ENCODE data around the gene NEK6.

NEK6 gene

GRCh38 chr9:124321416-124321815 lies 63.7 kb downstream of the NEK6 start:
- no peak for DNase-seq (ENCODE audit: low spot score)

- no peak for DNase-seq (ENCODE audit: low spot score)
Observed at GRCh38 chr9:124321935-124322334, 64.2 kb downstream of the NEK6 start.

- DNase-seq (ENCODE audit: low spot score): no peak
Observed at GRCh38 chr9:124322618-124323432, 65.1 kb downstream of the NEK6 start.

- DNase-seq (ENCODE audit: low spot score): no peak
Observed at GRCh38 chr9:124323904-124324303, 66.2 kb downstream of the NEK6 start.

- no peak for DNase-seq (ENCODE audit: low spot score)
Observed at GRCh38 chr9:124325816-124326215, 68.1 kb downstream of the NEK6 start.

GRCh38 chr9:124326378-124326777 lies 68.6 kb downstream of the NEK6 start:
- no peak for DNase-seq (ENCODE audit: low spot score)

GRCh38 chr9:124327491-124327890 lies 69.7 kb downstream of the NEK6 start:
- DNase-seq (ENCODE audit: low spot score): no peak

GRCh38 chr9:124328285-124328684 lies 70.5 kb downstream of the NEK6 start:
- DNase-seq (ENCODE audit: low spot score): no peak

- DNase-seq (ENCODE audit: low spot score): no peak
Observed at GRCh38 chr9:124329206-124329792, 71.5 kb downstream of the NEK6 start.

- no peak for DNase-seq (ENCODE audit: low spot score)
Observed at GRCh38 chr9:124330011-124330697, 72.4 kb downstream of the NEK6 start.

- no peak for DNase-seq (ENCODE audit: low spot score)
Observed at GRCh38 chr9:124331580-124331979, 73.8 kb downstream of the NEK6 start.

GRCh38 chr9:124332361-124333202 lies 74.8 kb downstream of the NEK6 start:
- no peak for DNase-seq (ENCODE audit: low spot score)

GRCh38 chr9:124333203-124333579 lies 75.4 kb downstream of the NEK6 start:
- no peak for DNase-seq (ENCODE audit: low spot score)

- DNase-seq (ENCODE audit: low spot score): no peak
Observed at GRCh38 chr9:124334568-124335319, 77.0 kb downstream of the NEK6 start.

- no peak for DNase-seq (ENCODE audit: low spot score)
Observed at GRCh38 chr9:124335320-124335707, 77.6 kb downstream of the NEK6 start.

- no peak for DNase-seq (ENCODE audit: low spot score)
Observed at GRCh38 chr9:124337562-124337961, 79.8 kb downstream of the NEK6 start.

- no peak for DNase-seq (ENCODE audit: low spot score)
Observed at GRCh38 chr9:124339603-124340146, 81.9 kb downstream of the NEK6 start.

- DNase-seq (ENCODE audit: low spot score): no peak
Observed at GRCh38 chr9:124340219-124341069, 82.7 kb downstream of the NEK6 start.

- DNase-seq (ENCODE audit: low spot score): no peak
Observed at GRCh38 chr9:124341455-124342170, 83.9 kb downstream of the NEK6 start.

GRCh38 chr9:124342402-124342775 lies 84.6 kb downstream of the NEK6 start:
- no peak for DNase-seq (ENCODE audit: low spot score)
